ENCODE results near the gene ADAM19.

GRCh38 chr5:157554179-157555036, 21.2 kb downstream of the ADAM19 start:
- TF ChIP-seq CTCF (IDR thresholded peaks at IDR 0.05) (no peak), POLR2A (IDR thresholded peaks at IDR 0.05) (no peak)
